Measurements from ENCODE around the gene ITGAX.

Gene ITGAX

GRCh38 chr16:31428638-31429247, 73.8 kb downstream of the ITGAX start:
- DNase-seq (ENCODE audit: low read depth) = no peak
- TF ChIP-seq CTCF (conservative IDR thresholded peaks at IDR 0.05; ENCODE audit: low read length) = no peak
- H3K4me3 ChIP-seq (ENCODE audit: low read length) = no peak overlapping the region

- no peak for TF ChIP-seq CTCF (conservative IDR thresholded peaks at IDR 0.05; ENCODE audit: low read length)
- no peak for DNase-seq (ENCODE audit: low read depth)
- H3K4me3 ChIP-seq (ENCODE audit: low read length) = no peak overlapping the region
Measured at GRCh38 chr16:31429314-31429713, 74.3 kb downstream of the ITGAX start.

DNA sequence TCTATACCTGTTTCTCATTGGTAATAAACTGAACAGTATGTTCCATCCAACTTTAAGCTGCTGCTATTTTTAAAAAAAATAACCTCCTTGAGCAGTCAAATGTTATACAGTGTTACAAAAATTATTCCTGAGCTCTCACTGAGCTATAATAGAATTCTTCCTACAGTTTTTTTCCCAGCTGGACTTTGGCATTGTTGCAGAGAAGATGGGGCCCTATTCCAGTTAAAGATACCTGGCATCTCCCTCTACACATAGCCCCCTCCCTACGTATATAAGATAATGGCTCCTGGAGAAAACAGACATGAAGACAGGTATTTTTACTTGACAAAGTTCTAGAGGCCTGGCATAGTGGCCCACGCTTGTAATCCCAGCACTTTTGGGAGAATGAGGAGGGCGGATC, 74.8 kb downstream of the ITGAX start:
- DNase-seq (ENCODE audit: low read depth) = no peak
- no peak for TF ChIP-seq CTCF (conservative IDR thresholded peaks at IDR 0.05; ENCODE audit: low read length)

GRCh38 chr16:31430380-31431052, 75.5 kb downstream of the ITGAX start:
- DNase-seq (ENCODE audit: low read depth) = no peak
- no peak for TF ChIP-seq CTCF (conservative IDR thresholded peaks at IDR 0.05; ENCODE audit: low read length)
- no peak overlapping the region for H3K4me3 ChIP-seq (ENCODE audit: low read length)

More for the DNA sequence above, 74.8 kb downstream of the ITGAX start:
- no peak overlapping the region for H3K4me3 ChIP-seq (ENCODE audit: low read length)

Data from AG10803 (cell line).